ENCODE results near the gene OPTC. TPM values are rescaled to one million over a fixed set of nuclear protein-coding genes. Genes with fewer than 3 reads are reported as not detected.
A peak's percentile ranks its signal among the peaks of the same experiment; 100 is the strongest.

OPTC gene
- total RNA-seq, 1 donor from 2014 or later = not detected

DNA sequence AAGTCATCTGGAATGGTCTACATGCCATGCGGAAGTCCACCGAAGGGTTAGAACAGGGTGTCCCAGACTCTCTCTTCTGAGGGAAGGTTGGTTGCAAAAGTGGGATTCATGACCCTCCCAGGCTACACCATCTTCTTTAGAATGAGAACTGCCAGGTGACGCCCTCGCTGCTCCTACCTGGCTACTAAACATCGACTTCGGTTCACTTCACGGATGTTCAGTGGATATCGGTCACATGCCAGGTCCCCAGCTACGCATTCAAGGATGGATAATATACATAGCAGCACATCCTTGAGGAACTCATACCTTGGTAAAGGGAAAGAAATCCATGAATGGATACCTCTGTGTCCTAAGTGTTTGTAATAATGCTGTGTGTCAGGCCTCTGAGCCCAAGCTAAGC lies 3.3 kb upstream of the OPTC start:
- no peak for ATAC-seq
- DNase-seq (ENCODE audit: low spot score) = no peak

DNA sequence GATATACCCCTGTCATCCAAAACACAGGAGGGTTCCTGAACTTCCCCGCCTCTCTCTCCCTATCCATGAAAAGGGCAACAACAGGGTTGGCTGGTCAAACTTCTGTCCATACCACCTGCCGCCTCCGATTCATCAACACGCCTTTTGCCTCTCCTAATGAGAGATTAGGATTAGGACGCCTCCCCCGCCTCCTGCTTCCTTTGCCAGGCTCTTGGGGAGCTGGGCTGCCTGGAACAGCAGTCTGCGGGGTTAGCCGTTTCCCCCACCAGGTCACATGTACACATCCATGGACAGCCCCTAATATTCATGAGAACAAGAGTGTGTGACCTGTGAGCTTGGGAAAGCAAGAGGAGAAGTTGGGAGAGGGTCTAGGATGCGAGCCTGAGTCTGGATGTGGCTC lies 2.3 kb upstream of the OPTC start:
- ATAC-seq (no peak), DNase-seq (ENCODE audit: low spot score) (no peak)

DNA sequence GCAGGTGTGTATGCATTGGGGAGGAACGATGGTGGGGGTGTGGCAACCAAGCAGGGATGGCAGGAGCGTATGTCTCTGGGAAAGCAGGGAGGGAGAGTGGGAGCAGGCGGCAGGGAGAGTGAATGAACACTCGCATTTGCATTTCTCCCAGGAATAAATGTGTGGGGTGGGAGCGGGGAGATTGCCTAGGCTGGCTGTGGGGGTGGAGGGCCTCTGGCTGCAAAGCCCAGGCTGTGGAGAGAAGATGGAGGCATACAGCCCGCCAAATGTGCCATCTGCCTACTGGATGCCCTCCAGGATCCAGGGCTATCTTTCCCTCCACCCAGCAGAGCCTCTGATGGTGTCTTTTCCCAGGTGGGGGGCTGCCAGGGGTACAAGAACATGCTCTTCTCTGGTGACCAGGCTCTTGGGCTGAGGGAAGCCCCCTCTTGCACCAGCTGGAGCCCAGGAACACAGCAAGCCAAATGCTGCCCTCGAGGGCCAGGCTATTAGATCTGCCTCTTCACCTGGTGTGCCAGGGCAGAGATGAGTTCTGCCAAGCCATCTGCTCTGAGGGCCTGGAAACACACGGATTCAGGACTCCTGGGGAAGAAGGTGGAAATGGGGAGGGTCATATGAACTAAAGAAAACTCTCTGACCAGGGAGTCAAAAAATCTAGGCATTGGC lies 1.7 kb upstream of the OPTC start:
- DNase-seq (ENCODE audit: low spot score) = no peak

DNA sequence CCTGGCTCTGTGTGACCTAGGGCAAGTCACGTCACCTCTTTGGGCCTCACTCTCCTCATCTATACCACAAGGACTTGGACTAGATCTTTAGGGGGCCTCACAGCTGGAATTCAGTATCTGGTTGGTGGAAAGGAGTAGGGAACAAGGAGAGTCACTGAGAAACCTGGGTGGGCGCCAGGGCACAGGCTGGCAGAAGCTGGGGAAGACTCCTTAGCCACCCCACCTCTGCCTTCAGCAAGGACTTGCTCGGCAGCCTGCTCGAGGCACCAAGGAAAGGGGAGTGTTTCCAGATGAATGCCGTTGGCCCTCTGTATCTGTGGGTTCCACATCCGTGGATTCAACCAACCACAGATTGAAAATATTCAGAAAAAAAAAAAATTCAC lies 1.2 kb upstream of the OPTC start:
- ATAC-seq (no peak), DNase-seq (ENCODE audit: low spot score) (no peak)

More for the DNA sequence above, 1.7 kb upstream of the OPTC start:
- no peak for ATAC-seq

DNA sequence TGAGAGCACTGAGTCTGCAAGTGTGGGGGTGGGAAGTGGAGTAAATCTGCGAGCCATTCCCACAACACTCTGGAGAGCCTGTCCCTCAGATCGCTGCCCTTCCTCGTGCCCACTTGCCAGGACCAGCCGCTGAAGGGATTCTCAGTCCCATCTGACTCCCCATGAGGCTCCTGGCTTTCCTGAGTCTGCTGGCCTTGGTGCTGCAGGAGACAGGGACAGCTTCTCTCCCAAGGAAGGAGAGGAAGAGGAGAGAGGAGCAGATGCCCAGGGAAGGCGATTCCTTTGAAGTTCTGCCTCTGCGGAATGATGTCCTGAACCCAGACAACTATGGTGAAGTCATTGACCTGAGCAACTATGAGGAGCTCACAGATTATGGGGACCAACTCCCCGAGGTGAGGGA lies 1.9 kb downstream of the OPTC start:
- ATAC-seq (no peak), DNase-seq (ENCODE audit: low spot score) (no peak)

DNA sequence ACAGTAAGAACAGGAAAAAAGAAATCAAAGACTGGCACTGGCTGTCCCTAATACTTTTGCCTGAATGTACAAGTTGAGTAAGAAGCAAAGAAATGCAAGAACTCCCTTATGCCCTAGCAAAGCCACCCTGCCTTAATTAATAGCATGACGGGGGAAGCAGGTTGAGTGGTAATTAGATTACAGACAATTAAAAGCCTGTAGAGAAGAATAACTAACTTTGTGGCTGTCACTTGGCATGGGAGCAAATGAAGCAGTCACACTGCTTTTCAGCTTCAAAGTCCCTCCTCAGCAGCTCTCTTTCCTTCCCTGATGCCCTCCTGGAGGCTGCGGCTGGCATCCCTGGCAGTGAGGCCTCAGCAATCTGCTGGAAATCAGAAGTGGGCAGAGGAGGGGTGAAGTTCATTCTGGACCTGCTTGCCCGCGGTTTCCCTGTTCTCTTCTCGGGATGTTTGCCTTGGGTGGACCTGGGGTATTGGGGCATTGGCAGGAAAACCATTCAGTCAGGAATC lies 3.4 kb downstream of the OPTC start:
- ATAC-seq (no peak), DNase-seq (ENCODE audit: low spot score) (no peak)

DNA sequence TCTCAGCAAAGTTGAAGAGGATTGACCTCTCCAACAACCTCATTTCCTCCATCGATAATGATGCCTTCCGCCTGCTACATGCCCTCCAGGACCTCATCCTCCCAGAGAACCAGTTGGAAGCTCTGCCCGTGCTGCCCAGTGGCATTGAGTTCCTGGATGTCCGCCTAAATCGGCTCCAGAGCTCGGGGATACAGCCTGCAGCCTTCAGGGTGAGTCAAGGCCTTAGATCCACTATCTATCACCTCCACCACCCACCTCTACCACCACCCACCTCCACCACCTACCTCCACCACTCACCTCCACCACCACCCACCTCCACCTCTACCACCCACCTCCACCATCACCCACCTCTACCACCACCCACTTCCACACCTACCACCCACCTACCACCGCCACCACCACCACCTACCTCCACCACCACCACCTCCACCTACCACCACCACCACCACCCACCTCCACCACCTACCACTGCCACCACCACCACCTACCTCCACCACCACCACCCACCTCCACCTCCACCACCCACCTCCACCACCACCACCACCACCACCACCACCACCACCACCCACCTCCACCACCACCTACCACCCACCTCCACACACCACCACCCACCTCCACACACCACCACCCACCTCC lies 5.8 kb downstream of the OPTC start:
- no peak for ATAC-seq
- no peak for DNase-seq (ENCODE audit: low spot score)

DNA sequence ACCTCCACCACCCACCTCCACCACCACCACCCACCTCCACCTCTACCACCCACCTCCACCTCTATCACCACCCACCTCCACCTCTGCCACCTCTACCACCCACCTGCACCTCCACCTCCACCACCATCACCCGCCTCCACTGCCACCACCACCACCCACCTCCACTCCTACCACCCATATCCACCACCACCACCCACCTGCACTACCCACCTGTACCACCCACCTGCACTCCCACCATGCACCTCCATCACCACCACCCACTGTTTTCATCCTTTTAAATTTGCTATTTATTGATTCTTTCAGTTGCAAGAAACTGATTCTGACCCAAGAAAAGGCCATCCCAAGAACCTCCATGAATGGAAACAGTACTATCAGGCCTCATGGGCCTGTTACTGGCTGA lies 6.3 kb downstream of the OPTC start:
- ATAC-seq = no peak
- DNase-seq (ENCODE audit: low spot score) = no peak

DNA sequence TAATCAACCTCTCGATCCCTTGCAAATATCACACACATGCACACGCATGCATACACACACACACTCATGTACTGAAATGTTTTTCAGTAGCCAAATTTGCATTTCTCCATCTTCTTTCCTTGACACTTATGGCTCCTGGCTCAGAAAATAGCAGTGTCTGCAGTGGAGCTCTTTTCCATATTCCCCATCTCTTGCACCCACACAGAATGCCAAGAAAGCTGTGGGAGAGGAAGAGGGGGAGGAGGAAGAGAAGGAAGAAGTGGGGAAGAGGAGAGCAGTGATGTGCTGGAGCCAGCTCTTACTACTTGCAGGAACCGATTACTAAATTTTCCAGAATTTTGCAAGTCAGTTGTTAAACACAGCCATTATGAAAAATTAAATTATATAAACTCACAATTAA lies 9.9 kb downstream of the OPTC start:
- DNase-seq (ENCODE audit: low spot score) (no peak), ATAC-seq (no peak)

DNA sequence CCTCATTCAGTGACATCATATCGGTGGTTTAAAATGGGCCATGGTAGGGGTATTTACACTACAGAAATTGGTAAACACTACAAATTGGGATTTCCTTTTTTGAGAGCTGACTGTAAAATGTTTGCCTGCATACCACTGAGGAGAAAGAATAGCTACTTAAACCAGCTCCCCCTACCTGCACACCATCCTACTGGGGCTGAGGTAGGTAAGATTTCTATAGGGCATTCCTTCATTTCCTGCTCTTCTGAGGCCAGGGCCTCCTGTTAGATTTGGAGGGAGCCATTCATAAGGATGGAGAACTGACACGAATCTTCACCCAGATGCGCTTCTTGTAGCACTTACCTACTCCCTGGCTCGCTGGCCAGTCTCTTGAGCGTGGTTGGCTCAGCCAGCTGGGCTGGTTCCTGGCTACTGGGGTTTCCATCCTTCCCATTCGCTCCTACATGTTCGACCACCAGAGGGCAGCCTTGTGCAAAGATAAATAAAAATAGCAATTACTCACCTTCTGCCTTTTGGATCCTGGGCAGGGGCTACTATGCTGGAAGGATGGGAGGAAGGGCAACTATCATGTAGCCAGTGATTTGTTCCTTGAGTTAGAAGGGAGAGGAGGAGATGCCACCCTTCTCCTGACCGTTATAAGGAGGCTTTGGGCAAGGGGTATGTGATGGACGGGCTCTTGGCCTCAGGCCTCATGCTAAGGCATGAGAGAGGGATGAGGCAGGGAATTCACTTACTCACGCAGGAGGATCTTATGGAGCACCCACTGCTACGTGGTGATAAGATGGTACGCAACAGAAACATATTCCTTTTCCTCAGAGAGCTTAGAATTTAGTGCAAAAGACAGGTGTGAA lies 10.7 kb downstream of the OPTC start:
- peak; percentile 76 for DNase-seq (ENCODE audit: low spot score)
- ATAC-seq = peak; percentile 95

DNA sequence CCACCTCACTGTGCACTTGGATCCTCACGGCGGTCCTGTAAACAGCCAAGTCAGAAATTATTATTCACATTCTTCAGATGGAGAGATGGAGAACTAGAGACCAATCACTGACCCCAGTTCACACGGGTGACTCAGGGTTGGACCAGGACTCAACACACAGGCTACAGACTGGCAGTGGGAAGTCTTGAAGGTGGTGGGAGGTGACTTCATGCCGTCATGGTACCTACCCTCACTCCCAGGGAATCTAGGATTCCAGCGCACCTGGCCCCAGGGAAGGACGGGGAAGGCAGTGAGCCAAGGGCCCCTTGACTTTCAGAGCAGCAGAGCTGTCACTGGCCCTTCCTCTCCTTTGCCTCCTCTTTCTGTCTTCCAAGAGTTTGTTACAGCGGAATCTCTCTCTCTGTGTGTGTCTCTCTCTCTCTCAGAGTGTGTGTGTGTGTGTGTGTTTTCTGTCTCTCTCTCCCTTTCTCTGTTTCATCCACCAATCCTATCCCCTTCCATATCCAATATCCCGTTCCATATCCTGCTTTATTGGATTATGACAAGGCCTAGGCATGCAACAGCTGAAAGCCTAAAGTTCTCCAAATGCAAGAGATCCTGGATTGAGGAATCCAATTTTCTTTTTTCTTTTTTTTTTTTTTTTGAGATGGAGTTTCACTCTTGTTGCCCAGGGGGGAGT lies 11.7 kb downstream of the OPTC start:
- DNase-seq (ENCODE audit: low spot score) = no peak
- no peak for ATAC-seq

DNA sequence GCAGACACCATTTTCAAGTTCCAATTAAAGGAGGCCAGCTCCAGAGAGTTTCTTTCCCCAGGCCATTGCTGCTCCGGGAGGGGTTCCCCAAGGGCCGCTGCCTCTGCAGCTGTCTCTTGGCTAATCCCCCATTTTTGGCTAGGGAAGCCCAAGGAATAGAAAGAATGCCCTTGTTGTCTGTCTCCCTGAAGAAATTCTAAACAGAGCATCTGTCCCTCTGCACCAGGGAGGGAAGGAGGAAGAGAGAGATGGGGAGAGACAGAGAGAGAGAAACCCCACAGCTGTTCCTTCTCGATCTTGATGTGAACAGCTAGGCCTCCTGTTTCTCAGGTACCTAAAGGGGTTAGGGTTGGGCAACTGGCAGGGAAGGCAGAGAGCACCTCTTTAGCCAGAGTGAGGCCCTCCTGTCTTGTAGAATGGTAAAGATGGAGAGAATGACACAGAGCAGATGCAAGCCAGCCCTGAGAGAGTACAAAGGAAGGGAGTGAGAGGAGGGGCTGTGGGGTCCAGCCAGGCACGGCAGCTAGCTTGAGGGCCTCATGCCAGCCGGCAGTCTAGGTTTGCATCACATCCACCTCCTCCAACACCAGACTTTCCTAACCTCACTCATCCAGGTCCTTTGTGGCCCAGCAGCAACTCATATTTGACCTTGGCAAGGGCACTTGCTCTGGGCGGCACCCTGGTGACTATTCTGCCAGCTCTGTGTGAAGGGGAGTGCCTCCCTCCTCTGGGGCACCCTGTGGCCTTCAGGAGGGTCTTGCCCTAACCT lies 13.1 kb downstream of the OPTC start:
- DNase-seq (ENCODE audit: low spot score) = no peak
- ATAC-seq = no peak

DNA sequence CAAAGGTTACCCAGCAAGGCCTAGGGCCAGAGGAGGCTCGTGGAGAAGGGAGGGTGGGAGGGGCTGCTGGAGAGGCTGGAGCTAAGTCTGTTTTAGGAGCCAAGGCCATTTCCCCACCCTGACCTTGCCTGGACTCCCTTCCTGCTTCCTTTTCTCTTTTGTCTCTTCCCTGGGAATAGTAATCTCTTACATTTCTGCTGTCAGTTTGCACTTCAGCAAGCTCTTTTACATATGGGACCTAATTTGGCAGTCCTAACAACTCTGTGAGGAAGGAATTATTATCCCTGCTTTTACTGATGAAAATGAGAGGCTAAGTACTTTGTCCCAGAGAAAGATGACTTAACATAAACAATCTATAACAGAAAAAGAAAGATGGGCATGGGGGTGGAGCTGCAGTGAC lies 13.8 kb downstream of the OPTC start:
- ATAC-seq (no peak), DNase-seq (ENCODE audit: low spot score) (no peak)

DNA sequence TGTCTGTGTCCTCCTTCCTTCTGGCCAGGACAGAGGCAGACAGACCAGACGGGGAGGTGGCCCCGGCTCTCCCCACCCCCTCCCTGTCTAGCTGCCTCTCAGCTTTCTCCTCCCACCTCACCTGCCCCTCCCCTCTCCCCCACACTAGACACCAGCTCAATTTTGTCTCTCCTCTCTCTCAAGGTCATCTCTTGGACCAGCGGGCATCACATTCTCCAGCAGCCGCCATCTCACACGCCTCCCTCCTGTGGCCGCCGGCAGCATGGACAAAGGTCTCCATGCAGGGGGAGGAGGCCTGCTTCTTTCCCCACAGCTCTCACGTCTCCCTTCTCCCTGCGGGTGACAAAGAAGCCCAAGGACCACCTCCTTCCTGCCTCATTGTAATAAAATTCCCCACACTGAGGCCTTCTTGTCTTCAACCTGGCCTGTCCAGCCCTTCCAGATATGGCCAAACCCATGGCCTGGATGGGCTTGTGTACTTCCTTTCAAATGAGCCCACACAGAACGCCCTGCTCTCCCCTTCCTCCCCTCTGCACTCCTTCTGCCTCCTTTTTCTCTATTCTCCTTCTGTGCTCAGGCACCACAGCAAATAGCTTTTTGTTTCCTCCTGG lies 14.6 kb downstream of the OPTC start:
- peak; percentile 20 for ATAC-seq
- no peak for DNase-seq (ENCODE audit: low spot score)

DNA sequence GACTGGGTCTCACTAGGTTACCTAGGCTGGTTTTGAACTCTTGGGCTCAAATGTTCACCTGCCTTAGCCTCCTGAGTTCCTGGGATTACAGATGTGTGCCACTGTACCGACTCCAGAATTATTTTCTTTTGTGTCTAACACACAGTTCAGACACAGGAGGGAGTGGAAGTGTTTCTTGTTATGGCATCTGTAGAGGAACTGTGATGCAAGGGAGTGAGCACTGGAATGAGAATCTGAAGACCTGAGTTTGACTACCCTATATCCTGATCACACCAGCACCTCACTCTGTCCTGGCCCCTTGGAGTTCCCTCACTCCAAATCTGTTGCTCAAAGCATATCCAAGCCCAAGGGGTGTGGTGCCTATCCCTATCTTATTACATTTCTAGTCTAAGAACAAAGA lies 15.2 kb downstream of the OPTC start:
- ATAC-seq (no peak), DNase-seq (ENCODE audit: low spot score) (no peak)

DNA sequence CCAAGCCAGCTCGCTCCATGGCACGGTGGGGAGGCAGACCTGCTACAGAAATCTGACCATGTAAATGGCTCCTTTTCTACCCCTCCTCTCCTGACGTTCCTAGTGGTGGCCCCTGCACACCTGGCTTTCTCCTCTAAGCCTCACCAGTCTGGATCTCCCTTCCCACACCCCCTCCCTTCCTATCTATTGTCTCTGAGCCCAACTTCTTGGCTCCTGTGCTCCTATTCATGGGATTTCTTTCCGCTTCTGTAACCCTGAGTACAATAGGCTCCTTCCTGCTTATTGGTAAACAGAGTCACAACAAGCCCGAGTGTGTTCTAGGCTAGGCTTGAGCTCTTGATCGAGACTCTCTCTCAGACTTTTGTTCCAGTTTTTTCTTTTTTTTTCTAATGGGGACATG lies 17.6 kb downstream of the OPTC start:
- ATAC-seq (peak; percentile 28), DNase-seq (ENCODE audit: low spot score) (no peak)

DNA sequence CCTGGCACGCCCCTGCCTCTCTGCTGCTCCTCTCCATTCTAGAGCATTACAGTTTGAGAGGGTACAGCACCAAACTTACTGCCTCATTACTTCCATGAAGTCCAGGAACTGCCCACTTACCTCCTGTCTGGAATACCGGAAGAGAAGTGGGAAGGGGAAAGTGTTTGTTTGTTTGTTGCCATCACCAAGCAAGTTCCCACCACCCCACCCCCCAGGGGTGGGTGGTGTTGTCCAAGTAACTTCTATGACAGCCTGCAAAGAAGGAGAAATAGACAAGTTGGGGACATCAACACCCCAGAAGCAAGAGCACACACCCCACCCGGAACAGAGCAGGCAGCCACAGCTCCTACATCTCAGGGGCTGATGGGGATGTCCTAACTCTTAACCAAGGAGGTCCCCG lies 18.0 kb downstream of the OPTC start:
- ATAC-seq = no peak
- no peak for DNase-seq (ENCODE audit: low spot score)

DNA sequence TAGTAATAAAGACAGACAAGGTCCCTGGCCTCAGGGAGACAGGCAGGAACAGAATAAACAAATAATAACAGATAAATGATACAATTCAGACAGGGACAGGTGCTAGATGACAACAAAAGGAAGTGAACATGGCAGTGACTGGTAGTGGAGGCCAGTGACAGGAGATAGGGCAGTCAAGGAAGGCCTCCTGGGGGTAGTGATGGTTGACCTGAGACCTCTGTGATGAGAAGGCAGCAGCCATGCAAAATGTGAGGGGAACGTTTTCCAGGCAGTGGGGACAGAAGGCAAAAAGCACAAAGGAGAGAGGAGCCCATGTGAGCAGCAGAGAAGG lies 18.5 kb downstream of the OPTC start:
- no peak for ATAC-seq

DNA sequence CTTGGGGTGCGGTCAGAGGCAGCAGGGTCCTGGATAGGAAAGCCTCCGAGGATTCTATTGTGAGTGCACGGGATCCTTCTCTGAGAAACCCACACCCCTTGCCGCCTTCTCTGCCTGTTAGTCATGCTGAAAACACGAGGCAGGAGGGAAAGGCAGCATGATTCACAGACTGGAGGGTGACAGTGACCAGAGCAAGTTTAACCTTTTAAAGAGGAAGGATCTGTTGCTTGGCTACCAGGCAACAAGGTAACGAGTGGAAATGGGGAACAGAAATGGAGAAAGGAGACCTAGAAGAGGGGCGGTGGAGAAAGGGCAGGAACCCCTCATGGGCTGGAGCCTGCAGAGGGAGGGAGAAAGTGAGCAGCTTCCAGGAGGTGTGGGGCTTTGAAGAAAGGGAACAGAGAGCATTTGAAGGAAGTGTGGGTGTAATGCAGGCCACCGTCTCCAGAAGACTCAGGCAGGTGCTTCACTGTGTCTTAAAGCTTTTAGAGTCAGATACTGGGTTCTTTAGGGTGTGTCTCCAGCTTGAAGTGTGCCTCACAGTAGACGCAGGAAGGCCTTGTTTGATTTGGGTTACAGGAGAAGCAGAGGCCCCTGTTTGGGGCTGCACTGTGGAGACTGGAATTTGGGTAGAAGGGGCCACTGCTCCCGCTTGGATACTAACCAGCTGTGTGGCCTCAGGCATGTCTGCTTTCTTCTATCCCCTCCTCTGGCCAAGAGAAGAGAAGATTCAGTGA lies 19.1 kb downstream of the OPTC start:
- no peak for DNase-seq (ENCODE audit: low spot score)
- ATAC-seq = no peak

More for the DNA sequence above, 18.5 kb downstream of the OPTC start:
- no peak for DNase-seq (ENCODE audit: low spot score)

Measured in left lobe of liver (tissue), 2 donors.